Daoy (cell line): ENCODE results near the gene ZP4. TPM values are rescaled to one million over a fixed set of nuclear protein-coding genes. Genes with fewer than 3 reads are reported as not detected.
"Not testable (repeated sequence)": the region's sequence is repeated elsewhere in the genome, so short reads cannot be mapped to it uniquely, and the experiment has no call there.

Source experiments
- DNase-seq: peaks from one replicate; pipeline ENCODE4 v3.0.0-alpha.2; 2015; ENCODE audit warnings: low read depth
- total RNA-seq: library from RNA; depleted of rRNA; stranded (reverse); fragments of >200 nt; shearing (Covaris generic); gene quantifications from 2 replicates; pipeline ENCODE4 v1.2.3, GENCODE V29; 2014

The ZP4 gene
- total RNA-seq, 1 experiment from 2014 or later: 0.46 TPM

DNA sequence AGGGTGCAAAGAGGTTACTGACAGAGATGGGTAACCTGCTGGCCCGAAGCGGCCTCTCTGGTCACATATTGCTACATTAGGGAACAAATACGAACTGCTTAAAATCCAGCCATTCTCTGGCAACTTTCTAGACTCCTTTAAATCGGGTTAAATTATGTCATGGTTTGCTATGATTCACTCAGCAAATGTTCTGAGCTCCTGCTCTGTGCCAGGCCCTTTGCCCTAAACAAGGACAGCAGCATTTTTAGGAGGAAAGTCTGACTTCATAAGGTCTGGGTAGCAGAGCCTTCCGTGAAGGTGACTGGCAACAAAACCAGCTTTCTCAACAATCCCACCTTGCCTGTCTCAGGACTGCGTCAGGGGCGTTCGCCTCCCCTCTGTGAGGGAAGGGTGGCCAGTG, 15.4 kb downstream of the ZP4 start:
- DNase-seq: peak; percentile 38

DNA sequence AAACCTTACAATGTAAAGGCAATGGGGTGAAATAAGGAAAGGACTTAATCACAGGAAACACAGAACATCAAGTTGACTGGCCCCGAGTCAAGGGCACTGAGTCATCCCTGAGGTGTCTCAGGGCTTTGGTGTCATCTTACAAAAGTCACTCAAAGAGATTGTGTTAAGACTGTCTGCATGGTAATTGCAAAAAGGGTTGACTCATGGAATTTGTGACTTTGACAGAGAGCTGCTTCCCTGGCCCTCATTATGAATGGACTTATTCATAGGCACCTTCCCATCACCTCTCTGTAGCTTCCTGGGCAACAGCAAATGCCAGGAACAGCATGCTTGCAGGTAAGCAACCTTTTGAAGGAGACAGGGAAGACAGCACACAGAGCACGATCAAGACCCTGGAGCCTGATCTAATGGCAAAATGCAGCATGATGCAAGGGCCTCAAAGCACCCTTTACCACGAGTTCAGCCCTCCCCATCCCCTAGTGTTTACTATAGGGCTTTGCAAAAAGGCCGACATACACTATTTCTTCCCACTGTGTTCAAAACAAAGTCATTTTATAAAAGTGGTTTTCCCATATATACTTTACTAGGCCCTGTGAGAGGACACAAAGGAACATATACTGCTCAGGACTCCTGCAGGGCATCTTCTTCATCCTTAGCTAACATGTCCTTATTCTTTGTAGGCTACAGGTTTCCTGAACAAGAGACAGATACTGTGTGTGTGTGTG, 17.1 kb downstream of the ZP4 start:
- DNase-seq: peak; percentile 93

DNA sequence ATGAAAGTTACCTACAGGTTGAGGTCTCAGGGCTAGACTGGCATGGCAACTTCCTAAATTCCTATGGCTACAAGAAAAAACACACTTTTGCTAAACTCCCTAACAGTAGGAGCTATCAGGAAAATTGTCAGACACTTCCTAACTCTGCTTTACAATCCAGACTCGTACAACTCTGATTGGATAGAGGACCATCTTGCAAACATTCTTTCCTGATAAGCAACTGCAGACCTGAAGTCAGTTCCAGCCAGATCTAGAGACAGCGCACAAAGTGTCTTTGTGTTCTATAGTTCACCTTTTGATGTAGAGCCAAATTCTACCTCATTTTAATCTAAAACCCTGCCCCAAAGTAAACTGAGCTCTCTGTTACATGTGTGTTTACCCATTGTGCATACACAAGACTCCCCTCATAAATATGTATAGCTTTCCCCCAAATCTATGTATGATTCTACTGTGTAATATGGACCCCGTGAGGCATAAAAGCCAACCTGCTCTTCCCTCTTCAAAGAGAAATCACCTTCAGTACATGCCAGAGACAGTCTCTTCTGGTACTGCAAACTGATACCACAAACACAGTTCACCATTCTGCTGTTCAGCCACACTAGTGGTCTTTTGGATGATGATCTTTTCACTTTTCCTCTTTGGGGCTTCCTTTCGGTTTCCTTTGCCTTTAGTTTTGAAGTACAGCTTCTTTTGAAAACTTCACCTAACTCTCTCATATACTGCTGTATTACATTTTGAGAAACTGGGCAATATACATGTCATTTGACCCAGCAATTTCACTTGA, 21.7 kb downstream of the ZP4 start:
- no peak for DNase-seq

DNA sequence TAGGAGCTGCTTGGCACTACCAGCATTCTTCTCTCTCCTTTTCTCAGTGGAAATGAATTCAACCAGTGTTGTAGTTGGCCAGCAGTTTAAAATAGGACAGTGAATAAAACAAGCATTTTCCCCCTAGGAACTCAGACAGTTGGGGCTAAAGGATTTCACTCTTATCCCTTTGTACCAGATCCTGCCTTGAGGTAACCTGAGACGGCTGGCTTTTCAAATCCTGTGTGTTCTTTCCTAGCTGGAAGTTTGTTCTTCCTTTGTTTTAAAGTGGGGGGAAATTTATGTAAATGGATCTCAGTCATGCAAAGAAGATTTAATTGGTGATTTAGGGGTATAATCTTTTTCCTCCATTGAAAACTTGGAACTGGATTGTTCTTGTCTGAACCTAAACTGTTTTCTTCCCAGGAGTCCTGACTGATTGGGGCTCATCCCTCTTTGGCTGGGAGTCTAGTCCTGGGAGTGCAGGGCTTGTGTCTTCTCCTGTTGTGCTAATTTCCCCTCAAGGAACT, 23.3 kb downstream of the ZP4 start:
- DNase-seq: no peak

DNA sequence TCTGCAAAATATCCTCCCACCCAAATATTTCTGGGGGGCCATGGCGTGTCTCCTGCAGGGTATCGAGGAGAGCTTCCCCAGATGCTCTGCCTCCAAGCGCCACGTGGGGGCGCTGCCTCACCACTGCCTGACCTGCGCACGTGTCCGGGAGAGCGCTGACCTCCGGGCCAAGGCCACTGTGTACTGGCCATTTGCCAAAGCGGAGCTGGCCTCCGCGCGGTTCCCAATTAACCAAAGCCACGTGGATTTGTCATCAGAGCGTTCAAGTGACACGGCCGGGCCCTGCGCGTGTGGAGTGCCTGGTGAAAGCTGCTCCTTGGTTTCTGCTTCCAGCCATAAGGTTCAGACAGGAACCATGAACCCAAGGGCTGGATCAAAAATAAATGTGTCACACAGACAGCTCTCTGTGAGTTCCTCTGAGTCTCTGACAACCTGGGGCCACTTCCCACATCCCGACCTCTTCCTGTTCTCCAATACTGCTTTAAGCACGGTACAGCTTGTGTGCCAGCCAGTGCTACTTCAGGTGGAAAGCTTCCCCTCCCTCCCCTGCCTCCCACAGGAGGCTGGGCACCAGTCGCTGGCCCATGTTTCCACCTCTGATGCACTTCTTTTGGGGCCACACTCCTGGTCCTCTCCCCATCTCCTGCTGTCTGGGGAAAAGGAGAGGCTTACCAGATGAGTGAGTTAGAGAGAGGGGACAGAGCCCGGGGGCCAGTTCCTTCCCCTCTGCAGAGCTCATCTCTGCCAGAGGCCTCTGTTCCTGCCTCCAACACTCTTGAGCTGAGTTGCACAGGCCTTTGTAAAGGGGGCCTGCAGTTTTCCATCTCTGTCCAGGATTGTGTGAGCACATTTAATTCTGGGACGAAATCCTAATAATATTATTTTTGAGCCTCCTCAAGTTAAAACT, 26.1 kb downstream of the ZP4 start:
- peak; percentile 62 for DNase-seq

DNA sequence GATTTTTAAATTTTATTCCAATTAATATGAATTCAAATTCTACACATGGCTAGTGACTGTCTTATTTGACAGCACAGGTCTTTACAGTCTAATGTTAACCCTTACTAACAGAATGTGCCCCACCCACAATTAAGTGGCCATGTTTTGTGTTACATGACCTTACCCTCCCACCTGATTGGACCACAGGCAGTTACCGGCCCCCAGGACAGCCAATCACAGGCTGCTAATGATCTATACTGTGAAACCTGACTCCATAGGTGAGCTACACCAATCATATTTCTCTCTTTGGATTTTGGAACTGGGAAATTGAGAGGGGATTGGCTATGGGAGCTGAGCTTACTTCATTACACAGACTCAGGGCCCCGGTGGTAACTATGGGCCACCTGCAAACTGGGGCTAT, 27.5 kb downstream of the ZP4 start:
- DNase-seq: no peak

DNA sequence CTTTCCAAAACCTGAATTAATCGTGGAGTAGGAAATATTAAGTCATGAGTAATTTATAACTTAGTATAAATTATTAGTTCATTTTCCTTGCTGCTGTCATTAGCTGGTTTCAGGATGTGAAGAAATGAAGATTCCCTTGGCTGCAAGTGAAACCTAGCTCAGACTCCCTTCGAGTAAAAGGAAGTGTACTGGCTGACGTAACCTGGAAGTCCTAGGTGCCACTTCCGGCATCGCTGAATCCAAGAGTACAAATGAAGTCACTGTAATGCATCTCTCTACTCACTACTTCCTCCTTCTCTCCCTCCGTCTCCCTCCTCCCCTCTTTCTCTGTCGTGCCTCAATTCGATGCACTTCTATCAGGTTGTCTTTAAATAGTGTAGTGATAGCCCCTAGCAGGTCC, 28.8 kb downstream of the ZP4 start:
- no peak for DNase-seq

DNA sequence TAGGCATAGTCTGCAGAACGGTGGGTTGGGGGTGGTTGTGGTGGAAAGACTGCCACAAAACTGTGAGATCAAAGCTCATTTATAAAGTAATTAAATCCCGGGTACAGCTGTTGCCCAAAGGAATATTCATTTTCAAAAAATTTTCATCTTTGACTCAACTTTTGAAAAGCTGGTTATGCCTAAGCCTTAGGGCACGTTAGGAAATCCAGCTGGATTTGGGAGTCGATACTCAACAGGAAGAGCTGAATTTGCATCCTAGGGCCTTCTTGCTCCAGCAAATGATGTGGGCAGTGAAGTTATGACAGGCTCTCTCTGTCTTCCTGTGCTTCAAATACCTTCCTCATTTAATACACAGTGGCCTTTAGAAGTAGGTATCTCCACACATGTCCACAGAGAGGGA, 31.7 kb downstream of the ZP4 start:
- no peak for DNase-seq

DNA sequence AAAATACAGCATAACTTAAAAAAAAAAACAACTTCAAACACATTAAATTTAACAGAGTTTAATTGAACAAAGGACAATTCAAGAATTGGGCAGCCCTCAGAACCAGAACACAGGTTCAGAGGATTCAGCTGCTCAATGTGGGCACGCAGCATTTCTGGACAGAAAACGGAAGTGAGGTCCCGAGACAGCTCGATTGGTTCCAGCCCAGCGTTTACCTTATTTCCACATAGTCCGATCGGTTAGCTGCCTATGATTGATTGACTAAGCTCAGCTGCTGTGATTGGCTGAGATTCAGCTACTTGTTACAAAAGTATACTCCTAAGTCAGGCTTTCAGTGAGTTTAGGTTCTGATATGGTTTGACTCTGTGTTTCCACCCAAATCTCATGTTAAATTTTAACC, 33.3 kb downstream of the ZP4 start:
- DNase-seq: no peak

DNA sequence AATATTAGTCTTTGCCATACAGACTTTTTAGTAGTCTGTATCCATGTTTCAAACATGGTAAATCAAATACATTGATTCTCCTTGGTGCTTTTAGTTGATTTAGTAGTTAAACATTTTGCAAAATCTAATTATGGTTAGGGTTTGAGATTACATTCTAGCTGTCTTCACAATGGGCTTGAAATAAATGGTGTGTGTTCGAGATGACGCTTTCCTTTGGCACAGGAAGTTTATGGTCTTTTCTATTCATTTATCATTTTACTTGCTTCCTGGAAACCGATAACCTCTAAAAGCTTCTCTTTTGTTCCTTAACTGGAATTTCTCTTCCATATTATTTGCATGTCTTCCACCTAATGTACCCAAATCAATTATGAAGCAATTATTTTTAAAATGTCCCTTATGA, 38.4 kb downstream of the ZP4 start:
- no peak for DNase-seq

DNA sequence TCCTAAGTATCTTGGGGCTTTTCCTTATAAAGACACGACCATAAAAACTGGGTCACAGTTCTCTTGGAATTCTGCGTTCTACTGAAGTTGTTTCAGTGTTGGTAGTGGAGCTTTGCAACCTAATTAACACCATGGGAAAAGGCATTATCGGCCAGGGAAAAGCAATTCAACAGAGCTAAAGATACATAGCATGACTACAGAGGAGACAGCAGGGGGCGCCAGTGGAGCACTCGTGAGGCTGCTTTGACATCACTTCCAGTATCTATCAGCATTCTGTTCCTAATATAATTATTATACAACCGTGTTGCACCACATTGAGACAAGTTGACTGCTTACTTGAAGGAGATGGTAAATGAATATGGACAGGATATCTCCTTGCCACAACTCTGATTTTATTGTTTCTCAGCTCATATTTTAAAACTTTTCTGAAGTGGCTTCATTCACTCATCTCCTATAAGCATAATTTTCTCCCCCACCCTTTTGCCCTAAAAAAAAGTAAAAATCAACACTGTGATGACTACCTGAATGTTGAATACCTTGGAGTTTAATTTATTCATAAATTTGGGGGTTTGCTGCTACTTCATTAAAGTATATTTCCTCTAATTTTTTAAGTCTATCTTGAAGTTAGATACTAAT, 39.4 kb downstream of the ZP4 start:
- DNase-seq: peak; percentile 66

DNA sequence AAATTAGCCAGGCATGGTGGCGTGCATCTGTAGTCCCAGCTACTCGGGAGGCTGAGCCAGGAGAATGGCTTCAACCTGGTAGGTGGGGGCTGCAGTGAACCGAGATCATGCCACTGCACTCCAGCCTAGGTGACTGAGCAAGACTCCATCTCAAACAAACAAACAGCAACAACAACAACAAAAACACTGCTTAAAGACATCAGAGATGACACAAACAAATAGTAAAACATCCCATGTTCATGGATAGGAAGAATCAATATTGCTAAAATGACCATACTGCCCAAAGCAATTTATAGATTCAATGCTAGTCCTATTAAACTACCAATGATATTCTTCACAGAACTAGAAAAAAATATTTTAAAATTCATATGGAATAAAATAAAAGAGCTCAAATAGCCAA, 47.2 kb downstream of the ZP4 start:
- not testable (repeated sequence) for DNase-seq

DNA sequence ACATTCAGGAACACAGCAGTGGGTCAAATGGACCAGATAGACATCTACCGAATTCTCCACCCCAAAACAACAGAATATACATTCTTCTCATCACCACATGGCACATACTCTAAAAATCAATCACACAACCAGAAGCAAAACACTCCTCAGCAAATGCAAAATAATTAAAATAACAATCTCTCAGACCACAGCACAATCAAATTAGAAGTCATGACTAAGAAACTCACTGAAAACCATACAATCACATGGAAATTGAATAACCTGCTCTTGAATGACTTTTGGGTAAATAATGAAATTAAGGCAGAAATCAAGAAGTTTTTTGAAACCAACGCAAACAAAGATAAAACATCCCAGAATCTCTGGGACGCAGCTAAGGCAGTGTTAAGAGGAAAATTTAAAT, 49.2 kb downstream of the ZP4 start:
- no peak for DNase-seq

DNA sequence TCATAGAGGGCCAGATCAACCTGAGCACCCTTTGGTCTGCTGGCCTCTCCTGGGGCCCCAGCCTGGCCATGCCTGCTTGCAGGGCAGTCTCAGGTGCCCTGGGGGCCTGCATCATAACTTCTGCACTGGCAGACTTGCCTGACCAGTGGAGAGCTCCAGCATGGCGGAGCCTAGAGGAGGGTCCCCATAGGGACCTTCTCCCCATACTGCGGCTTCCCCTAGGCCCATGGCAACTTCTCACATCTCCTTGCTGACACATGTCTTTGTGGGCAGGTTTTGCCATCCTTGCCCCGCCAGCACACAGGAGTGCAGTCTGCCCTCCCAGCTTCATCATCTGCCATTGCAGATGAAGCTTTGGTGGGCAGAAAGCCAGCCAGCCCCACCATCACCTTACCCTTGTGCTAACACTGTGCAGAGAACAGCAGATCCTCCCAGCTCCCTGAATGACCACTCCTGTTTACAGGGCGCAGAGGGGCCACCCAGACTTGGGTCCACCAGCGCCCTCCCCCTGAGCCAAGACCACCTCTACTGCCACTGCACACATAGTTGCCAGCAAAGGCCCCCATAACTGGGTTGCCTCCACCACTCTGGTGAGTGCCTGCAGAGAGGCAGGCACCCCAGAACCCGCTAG, 51.7 kb downstream of the ZP4 start:
- no peak for DNase-seq

DNA sequence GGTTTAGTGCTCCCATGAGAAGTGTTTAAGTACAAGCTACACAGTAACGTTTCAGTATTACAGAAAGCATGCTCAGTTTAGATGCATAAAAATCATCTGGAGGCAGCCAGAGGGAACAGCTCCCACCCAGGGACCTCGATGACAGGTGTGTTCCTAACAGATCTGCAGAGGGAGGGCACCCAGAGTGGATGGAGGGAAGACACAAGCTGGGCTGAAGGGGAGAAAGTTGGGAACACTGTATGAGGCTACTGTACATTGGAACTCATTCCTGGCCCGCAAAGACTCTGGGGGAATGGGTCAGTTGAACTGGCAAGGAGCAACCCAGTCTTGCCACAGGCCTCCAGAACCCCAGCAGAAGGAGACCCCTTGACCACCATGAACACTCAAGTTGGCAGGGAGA, 52.4 kb downstream of the ZP4 start:
- no peak for DNase-seq

DNA sequence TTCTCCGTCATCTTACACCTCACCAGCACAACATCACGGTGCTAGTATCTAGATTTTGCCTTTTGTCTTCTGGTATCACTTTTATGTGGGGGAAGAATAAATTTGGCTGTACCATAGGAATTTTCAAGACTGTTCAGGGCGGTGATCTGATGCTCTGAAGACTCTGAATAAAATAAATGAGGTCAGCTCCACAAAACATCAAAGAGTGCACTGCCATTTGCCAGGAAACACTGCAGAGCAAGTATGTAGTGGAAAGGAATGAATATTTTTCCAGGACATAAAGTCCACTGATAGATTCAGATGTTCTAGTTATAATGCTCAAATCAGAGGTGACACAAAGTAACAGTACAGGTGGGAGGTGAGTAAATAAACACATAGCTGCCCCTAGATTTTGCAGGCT, 56.3 kb downstream of the ZP4 start:
- DNase-seq: no peak

DNA sequence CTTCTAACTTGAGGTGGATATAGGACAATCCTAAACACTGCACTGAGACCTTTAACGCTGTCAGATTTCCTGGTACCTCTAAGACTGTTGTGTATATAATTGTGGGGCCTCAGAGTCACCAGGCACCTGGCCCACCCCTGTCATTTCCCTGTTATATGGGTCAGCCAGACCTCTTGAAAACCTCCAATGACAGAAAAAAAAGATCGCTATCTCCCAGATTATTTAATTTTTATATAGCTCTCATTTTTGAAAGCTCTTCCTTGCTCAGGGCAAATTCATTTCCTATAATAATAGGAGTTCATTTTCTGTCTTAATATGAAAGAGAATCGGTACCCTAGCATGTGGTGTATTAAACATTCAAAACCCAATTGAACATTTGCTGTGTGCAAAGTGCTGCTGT, 56.7 kb downstream of the ZP4 start:
- DNase-seq: no peak

DNA sequence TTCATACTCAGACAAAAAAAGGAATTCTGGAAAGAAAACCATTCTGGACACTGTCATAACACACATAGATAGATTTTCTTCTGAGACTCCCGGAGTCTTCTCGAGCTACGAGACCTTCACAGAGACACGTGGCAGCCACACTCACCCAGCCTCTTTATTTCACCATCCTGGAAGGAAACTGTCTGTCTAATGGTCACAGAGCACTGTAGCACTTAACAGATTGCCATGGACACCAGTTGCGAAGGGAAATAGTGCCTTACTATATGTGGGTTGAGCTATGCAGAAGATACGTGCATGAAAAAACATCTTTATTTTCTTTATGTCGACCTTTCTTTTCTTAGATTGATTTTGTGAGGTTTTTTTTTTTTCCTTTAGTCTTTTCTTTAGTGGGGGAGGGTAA, 57.9 kb downstream of the ZP4 start:
- no peak for DNase-seq
